ENCODE measurements around the gene MED12L. TPM values are rescaled to one million over a fixed set of nuclear protein-coding genes. Genes with fewer than 3 reads are reported as not detected.

The MED12L gene
- total and polyA plus RNA-seq, 9 of the 15 experiments (the other 6 are each of a cell fraction or from before 2014, with no cell fraction given) = not detected

DNA sequence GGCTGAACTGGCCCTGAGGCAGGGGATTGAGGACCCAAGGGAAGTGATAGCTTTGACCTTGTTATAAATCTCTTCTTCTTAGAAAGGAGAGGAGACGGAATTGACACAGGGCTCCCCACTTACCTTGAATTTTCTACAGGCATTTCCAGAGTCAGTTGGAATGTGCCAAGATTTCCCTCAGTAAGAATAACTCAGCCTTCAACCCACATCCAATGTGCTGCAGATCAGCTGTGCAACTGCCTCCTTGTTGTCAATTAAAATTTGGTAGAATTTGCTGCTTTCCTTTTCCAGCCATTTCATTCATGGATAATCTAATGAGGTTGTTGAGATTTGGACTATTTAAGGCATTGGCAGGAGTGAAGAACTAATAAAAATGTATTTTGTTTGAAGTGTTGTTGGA, 14.6 kb downstream of the MED12L start:
- ChIA-PET CTCF (ENCODE audit: low intra/inter-chr PET ratio) (no interaction called here), POLR2A (interaction anchor here (1.4 kb wide), 1 partner anchor 11 kb away, joined by 3 read pairs; no protein-coding TSS in a partner anchor)
- BruUV-seq (replicated peaks) = no TSS peak
- intact Hi-C loops (cut with micrococcal nuclease) = no loop called here
- no peak for DNase-seq (ENCODE audit: extremely low read depth in 1 of 4, low spot score in 3 of 4)
- Histone ChIP-seq H3K36me3 (ENCODE audit: control insufficient read depth, insufficient read depth, low read length) (no peaks in the 10 kb centered on the region), H3K4me2 (ENCODE audit: insufficient read depth, low read length) (no peak overlapping the region), H3K9ac (ENCODE audit: insufficient read depth in 1 of 2, low read depth in 2 of 2, low read length in 2 of 2) (no peak overlapping the region), H2AFZ (ENCODE audit: low read depth, low read length) (no peak overlapping the region), H4K20me1 (replicated peaks; ENCODE audit: control insufficient read depth, insufficient read depth, low read length) (no peaks in the 10 kb centered on the region), H3K4me1 (replicated peaks in 1 of 2; ENCODE audit: control insufficient read depth in 2 of 2, insufficient read depth in 2 of 2, low read length in 2 of 2) (no peaks in the 10 kb centered on the region; a peak in 1 of 5 replicates), H3K79me2 (ENCODE audit: control insufficient read depth, insufficient read depth, low read length) (no peaks in the 10 kb centered on the region), H3K9me1 (ENCODE audit: control insufficient read depth, insufficient read depth, low read length) (peaks cover 2% of the 10 kb centered on the region), H3K27me3 (ENCODE audit: control insufficient read depth in 2 of 2, insufficient read depth in 2 of 2, low read length in 2 of 2) (peaks cover 0 to 5% of the 10 kb centered on the region in 2 experiments; a peak in 3 of 5 replicates), H3K4me3 (no peak overlapping the region), H3K9me3 (replicated peaks; ENCODE audit: control insufficient read depth, insufficient read depth, low read depth, low read length) (no peaks in the 10 kb centered on the region), H3K27ac (ENCODE audit: extremely low read depth, low read depth, low read length) (no peak overlapping the region)
- ATAC-seq = no peak
- in situ Hi-C loops (cut with MboI) = no loop called here
- WGBS (ENCODE audit: insufficient coverage, low coverage, missing lambda C conversion rate) = 0% methylated on average over 1 of the region's 1 CpG
- no peak for FAIRE-seq
- TF ChIP-seq, protein P1, sequence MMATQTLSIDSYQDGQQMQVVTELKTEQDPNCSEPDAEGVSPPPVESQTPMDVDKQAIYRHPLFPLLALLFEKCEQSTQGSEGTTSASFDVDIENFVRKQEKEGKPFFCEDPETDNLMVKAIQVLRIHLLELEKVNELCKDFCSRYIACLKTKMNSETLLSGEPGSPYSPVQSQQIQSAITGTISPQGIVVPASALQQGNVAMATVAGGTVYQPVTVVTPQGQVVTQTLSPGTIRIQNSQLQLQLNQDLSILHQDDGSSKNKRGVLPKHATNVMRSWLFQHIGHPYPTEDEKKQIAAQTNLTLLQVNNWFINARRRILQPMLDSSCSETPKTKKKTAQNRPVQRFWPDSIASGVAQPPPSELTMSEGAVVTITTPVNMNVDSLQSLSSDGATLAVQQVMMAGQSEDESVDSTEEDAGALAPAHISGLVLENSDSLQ (IDR thresholded peaks at IDR 0.05) = no peak
- TF ChIP-seq SMC3 (conservative IDR thresholded peaks at IDR 0.05; ENCODE audit: insufficient read depth, low read depth, low read length) = no peak
- TF ChIP-seq, protein P2, sequence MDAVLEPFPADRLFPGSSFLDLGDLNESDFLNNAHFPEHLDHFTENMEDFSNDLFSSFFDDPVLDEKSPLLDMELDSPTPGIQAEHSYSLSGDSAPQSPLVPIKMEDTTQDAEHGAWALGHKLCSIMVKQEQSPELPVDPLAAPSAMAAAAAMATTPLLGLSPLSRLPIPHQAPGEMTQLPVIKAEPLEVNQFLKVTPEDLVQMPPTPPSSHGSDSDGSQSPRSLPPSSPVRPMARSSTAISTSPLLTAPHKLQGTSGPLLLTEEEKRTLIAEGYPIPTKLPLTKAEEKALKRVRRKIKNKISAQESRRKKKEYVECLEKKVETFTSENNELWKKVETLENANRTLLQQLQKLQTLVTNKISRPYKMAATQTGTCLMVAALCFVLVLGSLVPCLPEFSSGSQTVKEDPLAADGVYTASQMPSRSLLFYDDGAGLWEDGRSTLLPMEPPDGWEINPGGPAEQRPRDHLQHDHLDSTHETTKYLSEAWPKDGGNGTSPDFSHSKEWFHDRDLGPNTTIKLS (IDR thresholded peaks at IDR 0.05; ENCODE audit: borderline replicate concordance, low read depth) = no peak
- TF ChIP-seq, protein P3, sequence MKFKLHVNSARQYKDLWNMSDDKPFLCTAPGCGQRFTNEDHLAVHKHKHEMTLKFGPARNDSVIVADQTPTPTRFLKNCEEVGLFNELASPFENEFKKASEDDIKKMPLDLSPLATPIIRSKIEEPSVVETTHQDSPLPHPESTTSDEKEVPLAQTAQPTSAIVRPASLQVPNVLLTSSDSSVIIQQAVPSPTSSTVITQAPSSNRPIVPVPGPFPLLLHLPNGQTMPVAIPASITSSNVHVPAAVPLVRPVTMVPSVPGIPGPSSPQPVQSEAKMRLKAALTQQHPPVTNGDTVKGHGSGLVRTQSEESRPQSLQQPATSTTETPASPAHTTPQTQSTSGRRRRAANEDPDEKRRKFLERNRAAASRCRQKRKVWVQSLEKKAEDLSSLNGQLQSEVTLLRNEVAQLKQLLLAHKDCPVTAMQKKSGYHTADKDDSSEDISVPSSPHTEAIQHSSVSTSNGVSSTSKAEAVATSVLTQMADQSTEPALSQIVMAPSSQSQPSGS (CRISPR knock-in tag; IDR thresholded peaks at IDR 0.05) = no peak
- TF ChIP-seq ZBED1 (IDR thresholded peaks at IDR 0.05) = no peak
- TF ChIP-seq DIDO1 (tag; IDR thresholded peaks at IDR 0.05; ENCODE audit: low read depth) = no peak
- TF ChIP-seq, protein P4, sequence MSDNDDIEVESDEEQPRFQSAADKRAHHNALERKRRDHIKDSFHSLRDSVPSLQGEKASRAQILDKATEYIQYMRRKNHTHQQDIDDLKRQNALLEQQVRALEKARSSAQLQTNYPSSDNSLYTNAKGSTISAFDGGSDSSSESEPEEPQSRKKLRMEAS (CRISPR knock-in tag; IDR thresholded peaks at IDR 0.05) = no peak
- TF ChIP-seq, protein P5, sequence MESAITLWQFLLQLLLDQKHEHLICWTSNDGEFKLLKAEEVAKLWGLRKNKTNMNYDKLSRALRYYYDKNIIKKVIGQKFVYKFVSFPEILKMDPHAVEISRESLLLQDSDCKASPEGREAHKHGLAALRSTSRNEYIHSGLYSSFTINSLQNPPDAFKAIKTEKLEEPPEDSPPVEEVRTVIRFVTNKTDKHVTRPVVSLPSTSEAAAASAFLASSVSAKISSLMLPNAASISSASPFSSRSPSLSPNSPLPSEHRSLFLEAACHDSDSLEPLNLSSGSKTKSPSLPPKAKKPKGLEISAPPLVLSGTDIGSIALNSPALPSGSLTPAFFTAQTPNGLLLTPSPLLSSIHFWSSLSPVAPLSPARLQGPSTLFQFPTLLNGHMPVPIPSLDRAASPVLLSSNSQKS (CRISPR knock-in tag; IDR thresholded peaks at IDR 0.05) = no peak
- TF ChIP-seq, protein P6, sequence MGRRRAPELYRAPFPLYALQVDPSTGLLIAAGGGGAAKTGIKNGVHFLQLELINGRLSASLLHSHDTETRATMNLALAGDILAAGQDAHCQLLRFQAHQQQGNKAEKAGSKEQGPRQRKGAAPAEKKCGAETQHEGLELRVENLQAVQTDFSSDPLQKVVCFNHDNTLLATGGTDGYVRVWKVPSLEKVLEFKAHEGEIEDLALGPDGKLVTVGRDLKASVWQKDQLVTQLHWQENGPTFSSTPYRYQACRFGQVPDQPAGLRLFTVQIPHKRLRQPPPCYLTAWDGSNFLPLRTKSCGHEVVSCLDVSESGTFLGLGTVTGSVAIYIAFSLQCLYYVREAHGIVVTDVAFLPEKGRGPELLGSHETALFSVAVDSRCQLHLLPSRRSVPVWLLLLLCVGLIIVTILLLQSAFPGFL (CRISPR knock-in tag; IDR thresholded peaks at IDR 0.05) = no peak
- no peak for TF ChIP-seq ZNF444 (CRISPR knock-in tag; IDR thresholded peaks at IDR 0.05)

Data from K562 (cell line).